Dedifferentiated amniotic fluid mesenchymal stem cell (primary cell): ENCODE measurements around the gene COG7.
"Not testable (repeated sequence)": the region's sequence is repeated elsewhere in the genome, so short reads cannot be mapped to it uniquely, and the experiment has no call there.

Experiments
- DNase-seq: peaks from one replicate; pipeline ENCODE4 v3.0.0-alpha.2; 2016; ENCODE audit errors: extremely low spot score

The COG7 gene

GRCh38 chr16:23452572-23453337, at the start of gene COG7:
Gene COG7, minus strand, starts transcription at chr16:23453189. Its CDS starts 195 bp downstream, at chr16:23452994.
- peak; percentile 77 for DNase-seq

DNA sequence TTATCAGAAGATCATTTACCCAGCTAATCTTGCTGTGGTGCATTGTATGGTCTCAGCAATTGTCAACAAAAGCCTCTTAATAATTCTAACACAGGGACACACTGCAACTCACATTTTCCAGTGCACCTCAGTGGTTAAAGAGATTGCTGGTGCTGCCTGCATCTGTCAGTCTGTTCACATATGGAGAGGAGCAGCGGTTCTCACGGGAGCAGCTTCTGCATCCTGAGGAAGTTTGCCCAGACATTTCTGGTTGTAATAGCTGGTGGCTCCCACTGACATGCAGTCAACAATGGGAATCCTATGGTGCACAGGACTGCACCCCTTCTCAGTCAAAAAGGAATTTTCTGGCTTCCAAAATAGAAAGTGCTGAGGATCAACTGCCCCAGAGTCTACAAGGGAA, 49.5 kb upstream of the COG7 start:
- DNase-seq, result no peak

- no peak for DNase-seq
Observed at GRCh38 chr16:23501291-23501690, 48.3 kb upstream of the COG7 start.

DNA sequence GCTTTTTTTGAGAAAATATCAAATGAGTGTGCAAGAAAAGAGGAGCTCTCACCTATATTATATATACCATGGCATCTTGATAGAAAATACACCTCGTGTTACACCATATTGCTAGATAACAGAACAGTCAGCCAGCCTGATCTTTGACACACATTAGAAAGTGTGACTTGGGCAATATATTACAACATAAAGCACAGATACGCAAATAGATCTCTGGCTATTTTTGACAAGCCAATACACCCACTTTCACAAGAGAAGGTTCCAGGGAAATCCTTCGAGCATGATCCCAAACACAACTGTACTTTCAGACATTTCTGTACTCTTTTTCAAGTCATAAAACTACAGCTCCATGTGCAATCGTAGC, 47.9 kb upstream of the COG7 start:
- no peak for DNase-seq

- no peak for DNase-seq
Observed at GRCh38 chr16:23500212-23500861, 47.3 kb upstream of the COG7 start.

DNA sequence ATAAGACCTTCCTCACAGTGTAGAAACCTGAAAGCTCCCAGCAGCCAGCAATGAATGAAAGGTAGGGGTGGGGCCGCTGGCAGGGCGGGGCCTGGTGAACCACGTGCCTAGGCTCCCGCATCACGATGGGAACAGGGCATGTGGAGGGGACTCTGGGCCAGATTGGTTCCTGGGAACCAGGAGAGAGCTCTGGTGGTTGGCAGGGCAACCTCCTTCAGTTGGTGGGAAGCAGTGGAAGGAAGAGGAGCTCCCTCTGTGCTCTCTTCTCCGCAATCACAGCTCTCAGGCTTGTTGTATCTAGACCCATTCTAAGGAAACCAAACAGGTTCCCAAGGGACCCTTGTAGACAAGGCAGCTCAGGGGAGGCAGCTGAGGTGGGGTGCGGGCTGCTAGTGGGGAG, 46.8 kb upstream of the COG7 start:
- no peak for DNase-seq

GRCh38 chr16:23498863-23499262, 45.9 kb upstream of the COG7 start:
- DNase-seq, result no peak

GRCh38 chr16:23497543-23497868, 44.5 kb upstream of the COG7 start:
- DNase-seq, result no peak

DNA sequence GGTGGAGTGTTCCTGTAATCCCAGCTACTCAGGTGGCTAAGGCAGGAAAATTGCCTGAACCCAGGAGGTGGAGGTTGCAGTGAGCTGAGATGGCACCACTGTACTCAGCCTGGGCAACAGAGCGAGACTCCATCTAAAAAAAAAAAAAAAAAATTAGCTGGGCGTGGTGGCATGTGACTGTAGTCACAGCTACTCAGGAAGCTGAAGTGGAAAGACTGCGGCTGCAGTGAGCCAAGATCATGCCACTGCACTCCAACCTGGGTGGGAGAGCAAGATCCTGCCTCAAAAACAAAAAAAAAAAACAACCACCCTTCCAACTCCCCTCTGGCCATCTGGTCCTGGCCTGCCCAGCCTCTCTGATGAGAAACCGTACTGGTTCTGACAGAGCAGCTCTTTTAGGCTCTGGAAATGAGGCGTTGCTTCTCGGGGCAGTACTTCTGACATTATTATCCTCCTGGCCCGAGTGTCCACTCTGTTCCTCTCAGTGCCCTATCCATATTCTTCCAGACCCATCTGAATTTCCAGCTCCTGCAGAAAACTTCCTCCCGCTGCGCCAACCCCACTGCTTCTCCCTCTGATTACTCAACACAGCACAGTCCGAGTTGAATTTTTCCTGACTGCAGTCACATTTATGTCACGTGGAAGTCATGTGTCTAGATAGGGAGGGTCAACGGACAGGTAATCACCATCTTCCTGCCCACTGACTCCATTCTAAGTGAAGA, 44.0 kb upstream of the COG7 start:
- DNase-seq, result no peak

- no peak for DNase-seq
Observed at GRCh38 chr16:23495671-23496070, 42.7 kb upstream of the COG7 start.

GRCh38 chr16:23494188-23494587, 41.2 kb upstream of the COG7 start:
- no peak for DNase-seq

- no peak for DNase-seq
Observed at GRCh38 chr16:23491490-23492391, 38.8 kb upstream of the COG7 start.

DNA sequence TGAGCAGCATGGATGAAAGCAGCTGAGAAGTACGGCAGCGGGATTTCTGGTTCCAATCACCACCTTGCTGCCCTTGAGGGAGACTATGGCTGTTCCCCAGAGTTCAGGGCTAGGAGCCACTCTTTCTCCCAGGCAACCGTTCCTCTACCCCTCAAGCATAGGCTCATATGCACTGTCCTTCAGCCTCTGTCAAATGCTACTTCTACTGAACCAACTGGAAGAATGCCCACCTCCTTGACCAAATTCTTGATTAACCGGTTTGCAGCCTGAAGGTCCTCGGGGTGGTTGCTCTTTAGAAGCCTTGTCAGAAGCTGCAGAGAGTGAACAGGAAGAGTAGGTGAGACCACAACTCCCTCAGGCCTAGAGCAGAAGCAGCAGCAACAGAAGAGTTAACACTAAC, 33.5 kb upstream of the COG7 start:
- no peak for DNase-seq

DNA sequence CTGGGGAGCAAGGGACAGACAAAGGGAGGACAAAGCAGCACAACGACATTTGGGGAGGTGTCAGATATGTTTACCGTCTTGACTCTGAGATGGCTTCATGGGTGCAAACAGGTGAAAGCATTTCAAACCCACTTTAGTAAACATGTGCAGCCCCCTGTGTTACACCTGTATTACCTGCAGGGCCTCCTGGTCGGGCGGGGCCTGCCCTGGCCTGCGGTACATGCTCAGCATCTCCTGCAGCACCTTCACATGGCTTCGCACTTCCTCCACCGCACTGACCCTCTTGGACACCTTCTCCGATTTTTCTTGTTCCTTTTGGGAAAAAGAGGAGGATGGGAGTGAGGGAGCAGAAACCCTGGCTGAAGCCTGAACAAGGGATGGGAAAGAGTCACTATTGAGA, 32.9 kb upstream of the COG7 start:
- no peak for DNase-seq

DNA sequence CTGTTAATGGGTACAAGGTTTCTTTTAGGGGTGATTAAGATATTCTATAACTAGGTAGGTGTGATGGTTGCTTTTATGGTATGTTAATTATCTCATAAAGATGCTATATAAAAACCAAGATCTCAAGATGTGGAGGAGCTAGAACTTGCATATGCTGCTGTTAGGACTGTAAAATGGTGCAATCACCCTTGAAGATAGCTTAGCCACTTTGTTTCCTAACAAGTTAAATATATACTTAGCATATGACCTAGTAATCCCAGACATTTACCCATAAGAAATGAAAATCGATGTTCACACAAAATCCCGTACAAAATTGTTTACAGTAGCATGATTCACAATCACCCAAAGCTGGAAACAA, 32.2 kb upstream of the COG7 start:
- no peak for DNase-seq

- DNase-seq, result no peak
Observed at GRCh38 chr16:23484510-23485256, 31.7 kb upstream of the COG7 start.

- not testable (repeated sequence) for DNase-seq
Observed at GRCh38 chr16:23483492-23483891, 30.5 kb upstream of the COG7 start.

DNA sequence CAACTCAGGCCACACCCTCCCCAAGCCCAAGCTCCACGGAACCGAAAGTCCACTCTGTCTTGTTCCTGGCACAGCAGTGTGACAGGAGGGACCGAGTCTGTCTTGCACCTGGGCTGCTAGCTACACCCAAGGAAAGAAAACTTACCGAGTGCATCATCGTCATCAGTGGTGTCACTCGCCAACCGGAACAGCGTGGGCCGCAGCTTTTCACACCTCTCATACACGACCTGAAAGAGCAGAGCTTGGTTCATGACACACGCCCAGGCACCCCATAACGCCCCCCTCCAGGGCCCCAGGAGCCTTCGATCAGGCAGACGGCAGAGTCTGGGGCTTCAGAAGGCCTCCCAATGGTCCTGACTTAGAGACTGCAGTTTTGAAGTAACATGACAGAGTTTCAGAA, 29.8 kb upstream of the COG7 start:
- no peak for DNase-seq

GRCh38 chr16:23480257-23480656, 27.3 kb upstream of the COG7 start:
- no peak for DNase-seq

DNA sequence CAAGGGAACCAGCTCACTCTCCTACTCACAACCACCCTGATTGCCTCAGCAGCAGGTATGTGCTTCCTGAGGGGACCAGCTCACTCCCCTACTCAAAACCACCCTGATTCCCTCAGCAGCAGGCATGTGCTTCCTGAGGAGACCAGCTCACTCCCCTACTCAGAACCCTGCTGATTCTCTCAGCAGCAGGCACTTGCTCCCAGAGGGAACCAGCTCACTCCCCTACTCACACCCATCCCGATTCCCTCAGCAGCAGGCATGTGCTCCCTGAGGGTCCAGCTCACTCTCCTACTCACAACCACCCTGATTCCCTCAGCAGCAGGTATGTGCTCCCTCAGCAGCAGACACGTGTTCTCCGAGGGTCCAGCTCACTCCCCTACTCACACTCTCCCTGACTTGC, 26.1 kb upstream of the COG7 start:
- DNase-seq, result no peak

GRCh38 chr16:23478566-23478965, 25.6 kb upstream of the COG7 start:
- no peak for DNase-seq
